ENCODE data around the gene ABHD5.

Gene ABHD5

DNA sequence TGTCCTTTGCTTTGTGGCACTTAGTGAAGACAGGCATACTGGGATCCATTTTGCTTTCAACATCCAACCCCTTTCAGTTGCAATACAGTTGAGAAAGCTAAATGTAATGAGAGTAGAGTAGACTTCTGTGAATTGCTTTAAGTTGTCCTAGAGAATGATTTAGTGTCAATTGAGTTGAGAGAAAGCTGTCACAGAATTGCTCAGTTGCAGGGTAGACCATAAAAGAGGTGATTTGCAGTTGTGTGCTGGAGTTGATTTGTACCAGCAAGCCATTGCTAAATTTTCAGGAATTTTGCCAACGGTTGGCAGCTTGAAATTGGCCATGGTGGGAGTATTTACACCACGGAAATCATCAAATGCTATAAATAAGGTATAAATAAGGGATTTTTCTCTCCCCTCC, 2.2 kb downstream of the ABHD5 start:
- no peak overlapping the region for H3K27ac Mint-ChIP-seq

DNA sequence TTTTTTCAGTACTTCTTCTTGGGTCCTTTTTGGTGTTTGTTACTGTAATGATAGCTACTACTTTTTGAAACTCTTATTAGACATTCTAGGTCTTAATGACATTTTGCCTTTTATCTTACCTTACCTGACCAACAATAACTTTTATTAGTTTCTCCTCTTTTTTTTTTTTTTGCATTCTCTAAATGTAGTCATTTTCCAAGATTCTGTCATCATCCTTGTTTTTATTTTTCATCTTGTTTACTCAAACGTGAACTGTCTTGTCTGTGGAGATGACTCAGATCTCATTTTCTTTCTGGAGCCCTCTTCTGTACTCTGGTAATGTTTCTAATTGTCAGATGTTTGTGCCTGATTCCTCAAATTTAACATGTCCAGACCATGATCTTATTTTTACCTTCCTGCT, 2.9 kb downstream of the ABHD5 start:
- H3K4me1 Mint-ChIP-seq = peaks cover 49% of the 10 kb centered on the region
- H3K27ac Mint-ChIP-seq = no peak overlapping the region
- no peak for ATAC-seq
- H3K27me3 Mint-ChIP-seq = no peaks in the 10 kb centered on the region
- no peaks in the 10 kb centered on the region for H3K36me3 Mint-ChIP-seq
- H3K4me3 Mint-ChIP-seq = no peak overlapping the region
- H3K9me3 Mint-ChIP-seq = no peaks in the 10 kb centered on the region

More for the DNA sequence above, 2.2 kb downstream of the ABHD5 start:
- no peaks in the 10 kb centered on the region for H3K27me3 Mint-ChIP-seq
- no peak for ATAC-seq
- peaks cover 43% of the 10 kb centered on the region for H3K4me1 Mint-ChIP-seq
- H3K36me3 Mint-ChIP-seq = no peaks in the 10 kb centered on the region
- H3K9me3 Mint-ChIP-seq = no peaks in the 10 kb centered on the region
- no peak overlapping the region for H3K4me3 Mint-ChIP-seq

DNA sequence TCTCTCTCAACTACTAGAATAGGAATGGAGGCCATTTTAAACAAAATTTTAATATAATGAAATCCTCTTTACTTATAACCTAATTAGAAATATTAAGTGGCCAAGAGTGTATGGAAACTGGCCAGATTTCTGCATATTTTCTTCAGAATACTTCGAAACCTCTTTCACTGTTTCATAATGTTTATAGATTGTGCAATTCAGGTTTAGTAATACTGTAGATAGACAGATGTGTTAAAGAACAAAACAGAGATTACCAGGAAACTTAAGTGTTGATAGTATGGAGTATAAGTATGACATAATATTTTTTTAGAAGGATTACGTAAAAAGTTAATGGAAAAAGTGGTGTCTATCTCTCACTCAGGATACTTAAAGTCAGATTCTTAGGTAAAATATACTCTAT, 4.7 kb downstream of the ABHD5 start:
- peaks cover 47% of the 10 kb centered on the region for H3K4me1 Mint-ChIP-seq
- H3K4me3 Mint-ChIP-seq = no peak overlapping the region
- no peak overlapping the region for H3K27ac Mint-ChIP-seq
- no peaks in the 10 kb centered on the region for H3K9me3 Mint-ChIP-seq
- H3K36me3 Mint-ChIP-seq = no peaks in the 10 kb centered on the region
- no peak for ATAC-seq
- H3K27me3 Mint-ChIP-seq = no peaks in the 10 kb centered on the region

DNA sequence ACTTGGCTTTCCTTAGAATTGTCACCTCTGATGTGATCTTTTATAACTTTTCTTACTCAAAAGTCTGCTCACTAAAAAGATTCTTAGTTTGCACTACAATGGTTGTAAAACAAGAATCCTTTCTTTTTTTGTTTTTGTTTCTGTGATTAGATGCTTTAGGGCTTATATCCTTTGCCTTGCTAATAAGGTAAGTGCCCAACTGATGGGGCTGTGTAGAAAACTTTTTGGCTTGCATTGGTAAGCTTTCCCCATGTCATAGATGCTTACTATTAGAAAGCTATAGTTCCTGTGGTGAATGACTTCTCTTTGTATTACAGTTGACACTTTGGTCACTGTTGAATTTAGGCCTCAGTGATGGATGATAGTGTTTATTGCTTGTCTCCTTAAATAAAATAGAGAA, 5.1 kb downstream of the ABHD5 start:
- H3K4me3 Mint-ChIP-seq = no peak overlapping the region
- no peaks in the 10 kb centered on the region for H3K27me3 Mint-ChIP-seq
- no peak for ATAC-seq
- H3K9me3 Mint-ChIP-seq = no peaks in the 10 kb centered on the region
- H3K36me3 Mint-ChIP-seq = no peaks in the 10 kb centered on the region
- H3K4me1 Mint-ChIP-seq = peaks cover 47% of the 10 kb centered on the region
- peak overlapping the region; percentile 21 for H3K27ac Mint-ChIP-seq

DNA sequence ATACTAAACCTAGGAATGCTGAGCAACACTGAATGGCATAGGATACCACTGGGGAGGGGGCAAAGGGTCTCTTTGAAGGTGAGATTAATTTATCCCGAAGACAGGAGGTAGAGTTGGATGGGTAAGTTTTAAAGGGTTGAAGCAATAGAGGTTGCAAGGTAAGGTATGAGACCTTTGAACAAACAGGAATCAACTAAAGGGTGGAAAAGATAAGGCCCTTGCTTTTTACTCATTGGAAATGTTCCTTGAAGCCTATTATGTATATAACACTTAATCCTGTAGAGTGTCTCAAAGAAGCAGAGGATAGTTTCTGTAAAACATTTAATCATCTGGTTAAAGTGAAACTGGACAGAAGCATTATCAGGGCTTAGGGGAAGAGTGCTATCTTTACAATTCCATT, 5.7 kb downstream of the ABHD5 start:
- ATAC-seq = no peak
- Mint-ChIP-seq H3K9me3 (no peaks in the 10 kb centered on the region), H3K4me1 (peaks cover 46% of the 10 kb centered on the region), H3K27me3 (no peaks in the 10 kb centered on the region), H3K36me3 (no peaks in the 10 kb centered on the region), H3K4me3 (no peak overlapping the region), H3K27ac (peak overlapping the region; percentile 21)

DNA sequence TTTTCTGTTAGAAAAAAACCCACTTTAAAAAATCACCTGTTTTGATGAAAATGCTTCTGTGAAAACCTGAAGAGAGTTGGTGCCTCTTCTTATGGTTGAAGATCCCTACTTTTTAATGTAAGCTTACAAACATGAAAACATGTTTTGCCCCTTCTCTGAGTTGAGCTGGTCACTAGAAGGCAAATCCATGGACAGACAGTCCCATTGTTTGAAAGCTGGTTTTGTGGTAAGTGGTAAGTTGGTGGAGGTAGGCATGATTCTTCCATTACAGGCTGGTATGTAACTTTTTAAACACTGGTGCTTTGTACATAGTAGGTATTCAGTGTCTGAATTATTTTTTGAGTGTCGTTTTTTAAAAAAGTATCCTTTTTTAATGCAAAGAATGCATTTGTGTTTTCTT, 6.1 kb downstream of the ABHD5 start:
- H3K4me1 Mint-ChIP-seq = peaks cover 42% of the 10 kb centered on the region
- H3K4me3 Mint-ChIP-seq = no peak overlapping the region
- no peak for ATAC-seq
- H3K27me3 Mint-ChIP-seq = no peaks in the 10 kb centered on the region
- H3K27ac Mint-ChIP-seq = peak overlapping the region; percentile 21
- no peaks in the 10 kb centered on the region for H3K36me3 Mint-ChIP-seq
- H3K9me3 Mint-ChIP-seq = no peaks in the 10 kb centered on the region

DNA sequence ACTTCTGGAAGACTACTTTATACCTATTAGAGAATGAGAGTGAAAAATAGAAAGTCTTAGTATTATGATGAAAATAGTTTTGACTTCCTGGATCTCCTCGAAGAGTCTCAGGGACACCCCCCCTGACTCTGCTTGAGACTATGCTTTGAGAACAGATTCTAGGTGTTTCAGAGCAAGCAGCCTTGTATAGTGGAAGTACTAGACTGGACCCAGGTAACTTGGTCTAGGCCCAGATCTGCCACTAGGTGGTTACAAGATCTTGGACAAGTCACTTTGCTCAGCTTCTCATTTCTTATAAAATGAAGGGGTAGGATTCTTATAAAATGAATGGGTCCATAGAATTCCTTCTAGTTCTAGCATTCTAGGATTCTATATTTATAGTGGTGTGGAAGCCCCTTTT, 9.1 kb downstream of the ABHD5 start:
- H3K4me3 Mint-ChIP-seq = no peak overlapping the region
- peaks cover 32% of the 10 kb centered on the region for H3K4me1 Mint-ChIP-seq
- no peaks in the 10 kb centered on the region for H3K27me3 Mint-ChIP-seq
- no peaks in the 10 kb centered on the region for H3K36me3 Mint-ChIP-seq
- H3K27ac Mint-ChIP-seq = no peak overlapping the region
- ATAC-seq = peak; percentile 50
- no peaks in the 10 kb centered on the region for H3K9me3 Mint-ChIP-seq

DNA sequence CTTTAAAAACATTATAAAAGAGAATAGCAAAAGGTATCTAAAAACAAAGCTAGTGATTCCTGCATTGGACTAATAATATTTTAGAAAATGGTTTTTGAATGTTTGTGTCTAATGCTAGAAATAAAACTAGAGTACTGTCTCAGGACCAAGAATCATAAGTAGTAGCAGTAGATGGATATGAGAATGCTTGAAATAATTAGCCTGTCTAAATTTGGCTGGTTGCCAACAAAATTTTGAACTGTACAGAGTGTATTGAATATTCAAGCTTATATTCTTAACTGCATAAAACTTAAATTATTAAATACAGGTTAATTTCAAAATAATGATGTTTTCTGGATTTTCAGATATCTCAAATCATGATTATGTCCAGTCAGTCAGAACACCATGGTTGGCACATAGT, 14.0 kb downstream of the ABHD5 start:
- H3K4me1 Mint-ChIP-seq = peaks cover 8% of the 10 kb centered on the region
- no peaks in the 10 kb centered on the region for H3K9me3 Mint-ChIP-seq
- H3K27ac Mint-ChIP-seq = peak overlapping the region; percentile 74
- no peak for ATAC-seq
- no peaks in the 10 kb centered on the region for H3K27me3 Mint-ChIP-seq
- H3K4me3 Mint-ChIP-seq = no peak overlapping the region
- peaks cover 7% of the 10 kb centered on the region for H3K36me3 Mint-ChIP-seq

DNA sequence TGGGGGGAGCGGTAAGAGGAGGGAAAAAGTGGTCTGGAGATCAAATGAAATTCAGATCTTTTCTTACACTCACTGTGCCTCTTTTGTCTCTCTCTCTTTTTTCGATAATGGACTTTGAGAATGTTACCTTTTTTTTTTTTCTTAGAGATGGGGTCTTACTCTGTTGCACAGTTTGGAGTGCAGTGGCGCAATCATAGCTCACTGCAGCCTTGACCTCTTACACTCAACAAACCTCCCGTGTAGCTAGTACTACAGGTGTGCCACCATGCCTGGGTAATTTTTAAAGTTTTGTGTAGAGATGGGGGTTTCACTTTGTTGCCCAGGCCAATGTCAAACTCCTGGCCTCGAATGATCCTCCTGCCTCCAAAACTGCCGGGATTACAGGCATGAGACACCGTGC, 15.6 kb downstream of the ABHD5 start:
- H3K36me3 Mint-ChIP-seq = peaks cover 7% of the 10 kb centered on the region
- no peak for ATAC-seq
- no peak overlapping the region for H3K27ac Mint-ChIP-seq
- H3K9me3 Mint-ChIP-seq = no peaks in the 10 kb centered on the region
- H3K4me1 Mint-ChIP-seq = peaks cover 8% of the 10 kb centered on the region
- no peaks in the 10 kb centered on the region for H3K27me3 Mint-ChIP-seq
- no peak overlapping the region for H3K4me3 Mint-ChIP-seq

DNA sequence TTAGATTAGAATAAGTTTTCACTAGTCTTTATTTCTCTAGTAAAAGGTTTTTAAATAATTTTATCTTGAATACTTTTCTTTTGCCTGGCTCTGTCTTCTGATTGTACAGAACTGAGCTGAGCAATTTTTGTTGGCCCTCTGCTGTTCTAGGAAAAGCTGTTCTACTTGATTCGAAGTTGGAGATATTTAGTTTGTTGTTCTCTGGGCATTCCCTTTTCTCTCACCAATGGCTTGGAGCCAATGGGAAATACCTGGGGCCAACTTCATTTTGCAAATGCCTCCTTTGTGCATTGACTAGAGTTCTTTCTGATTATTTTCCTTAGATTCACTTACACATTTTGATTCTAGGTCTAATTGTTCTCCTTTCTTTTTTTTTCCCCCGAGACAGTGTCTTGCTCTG, 16.5 kb downstream of the ABHD5 start:
- Mint-ChIP-seq H3K36me3 (peaks cover 15% of the 10 kb centered on the region), H3K27ac (no peak overlapping the region), H3K9me3 (no peaks in the 10 kb centered on the region), H3K27me3 (no peaks in the 10 kb centered on the region), H3K4me3 (no peak overlapping the region), H3K4me1 (peaks cover 8% of the 10 kb centered on the region)
- ATAC-seq = no peak

DNA sequence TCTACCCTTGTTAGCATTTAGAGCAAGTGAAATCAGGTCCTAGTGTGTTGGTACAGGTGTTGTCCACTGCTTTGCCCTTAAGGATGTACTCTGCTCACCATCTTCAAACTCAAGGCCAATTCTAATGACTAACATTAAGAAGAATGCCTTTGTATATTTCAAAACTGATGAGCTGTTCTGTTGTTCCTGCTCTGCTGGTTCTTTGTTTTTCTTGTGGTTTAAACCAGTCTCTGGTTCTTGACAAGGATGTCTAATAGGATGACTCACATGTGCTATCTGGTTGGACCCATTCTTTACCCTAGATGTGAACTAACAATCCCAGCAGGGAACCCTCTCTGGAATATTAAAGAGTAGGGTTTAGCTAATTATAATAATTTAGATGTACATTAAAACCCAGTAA, 17.3 kb downstream of the ABHD5 start:
- H3K27ac Mint-ChIP-seq = no peak overlapping the region
- peaks cover 8% of the 10 kb centered on the region for H3K4me1 Mint-ChIP-seq
- H3K4me3 Mint-ChIP-seq = no peak overlapping the region
- ATAC-seq = no peak
- no peaks in the 10 kb centered on the region for H3K9me3 Mint-ChIP-seq
- H3K27me3 Mint-ChIP-seq = no peaks in the 10 kb centered on the region
- peaks cover 22% of the 10 kb centered on the region for H3K36me3 Mint-ChIP-seq

DNA sequence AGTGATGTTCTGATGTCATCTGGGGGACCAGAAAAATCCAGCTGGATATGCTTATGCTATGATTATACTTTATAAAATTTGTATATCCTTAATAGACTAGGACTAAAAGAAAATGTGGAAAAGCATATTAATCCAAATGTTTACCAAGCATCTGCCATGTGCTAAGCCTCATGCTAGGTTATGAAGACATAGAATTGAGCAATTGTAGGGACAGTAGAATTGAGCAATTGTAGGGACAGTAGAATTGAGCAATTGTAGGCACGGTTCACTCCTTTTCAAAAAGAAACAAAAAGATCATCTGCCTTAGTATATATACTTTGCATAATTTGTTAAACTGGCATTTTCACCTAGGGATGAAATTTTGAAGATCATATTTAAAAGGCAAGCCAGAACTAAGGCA, 18.3 kb downstream of the ABHD5 start:
- H3K27ac Mint-ChIP-seq = no peak overlapping the region
- no peak overlapping the region for H3K4me3 Mint-ChIP-seq
- H3K9me3 Mint-ChIP-seq = no peaks in the 10 kb centered on the region
- no peak for ATAC-seq
- peaks cover 6% of the 10 kb centered on the region for H3K4me1 Mint-ChIP-seq
- no peaks in the 10 kb centered on the region for H3K27me3 Mint-ChIP-seq
- peaks cover 32% of the 10 kb centered on the region for H3K36me3 Mint-ChIP-seq

DNA sequence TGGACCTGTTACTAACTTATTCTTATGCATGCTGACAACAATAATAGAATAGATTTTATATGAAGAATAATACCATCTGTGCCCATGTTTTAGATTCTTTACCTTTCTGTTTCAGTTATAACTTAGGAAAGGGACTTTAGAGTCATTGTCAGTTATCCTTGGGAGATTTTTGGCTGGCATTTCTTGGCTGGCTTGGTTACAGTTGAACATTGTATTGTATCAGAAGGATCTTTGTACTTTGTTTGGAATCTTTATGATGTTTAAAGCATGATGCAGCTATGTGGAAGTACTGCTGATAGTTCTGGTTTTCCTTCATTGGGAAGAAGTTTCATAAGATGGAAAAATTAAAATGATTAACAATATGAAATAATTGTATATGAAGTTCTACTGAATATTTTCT, 19.9 kb downstream of the ABHD5 start:
- no peaks in the 10 kb centered on the region for H3K4me1 Mint-ChIP-seq
- no peak for ATAC-seq
- H3K36me3 Mint-ChIP-seq = peaks cover 33% of the 10 kb centered on the region
- H3K27ac Mint-ChIP-seq = no peak overlapping the region
- no peaks in the 10 kb centered on the region for H3K9me3 Mint-ChIP-seq
- H3K27me3 Mint-ChIP-seq = no peaks in the 10 kb centered on the region
- no peak overlapping the region for H3K4me3 Mint-ChIP-seq

DNA sequence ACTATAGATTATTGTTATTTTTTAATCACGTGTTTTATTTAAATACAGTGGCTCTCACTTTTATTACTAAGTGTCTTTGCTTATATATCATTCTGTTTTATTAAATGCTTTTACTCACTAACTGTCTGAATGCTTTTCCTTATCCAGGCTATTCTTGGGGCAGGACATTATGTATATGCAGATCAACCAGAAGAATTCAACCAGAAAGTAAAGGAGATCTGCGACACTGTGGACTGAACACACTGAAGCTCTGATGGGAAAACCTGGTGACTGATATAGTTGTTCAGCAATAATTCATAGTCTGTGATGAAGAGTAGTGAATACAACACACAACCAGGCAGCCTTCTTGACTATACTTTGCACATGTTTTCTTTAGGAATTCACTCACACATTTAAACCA, 27.6 kb downstream of the ABHD5 start:
- H3K4me3 Mint-ChIP-seq = no peak overlapping the region
- no peaks in the 10 kb centered on the region for H3K9me3 Mint-ChIP-seq
- H3K27ac Mint-ChIP-seq = no peak overlapping the region
- no peak for ATAC-seq
- no peaks in the 10 kb centered on the region for H3K4me1 Mint-ChIP-seq
- H3K27me3 Mint-ChIP-seq = no peaks in the 10 kb centered on the region
- peaks cover 41% of the 10 kb centered on the region for H3K36me3 Mint-ChIP-seq

DNA sequence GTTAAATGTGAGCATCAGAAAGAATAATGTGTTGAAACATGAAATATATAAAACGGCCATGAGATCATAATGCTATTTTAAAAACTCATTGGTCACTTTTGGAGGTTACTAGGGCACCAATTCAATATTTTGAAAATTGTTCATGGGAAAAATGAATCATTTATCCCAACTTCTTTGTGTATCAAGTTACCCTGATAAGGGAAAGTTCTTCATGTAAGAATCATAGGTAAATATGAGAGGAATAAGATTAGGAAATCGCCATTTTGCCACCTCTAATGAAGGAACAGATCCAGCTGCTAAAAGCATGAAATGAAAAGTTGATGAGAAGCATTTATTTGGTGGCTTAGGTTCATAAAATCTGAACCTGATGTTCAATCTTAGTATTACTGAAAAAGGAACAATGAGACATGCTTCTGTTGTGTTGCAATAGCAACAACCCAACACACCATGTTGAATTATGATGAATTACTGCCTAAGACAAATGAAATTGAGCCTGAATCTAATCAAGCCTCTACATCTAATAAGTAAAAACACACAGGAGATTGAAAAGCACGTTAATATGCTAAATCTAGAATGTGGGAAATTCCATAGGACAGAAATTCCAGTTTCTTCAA, 32.5 kb downstream of the ABHD5 start:
- no peak for ATAC-seq
- H3K9me3 Mint-ChIP-seq = no peaks in the 10 kb centered on the region
- H3K27me3 Mint-ChIP-seq = no peaks in the 10 kb centered on the region
- H3K36me3 Mint-ChIP-seq = peaks cover 25% of the 10 kb centered on the region
- no peak overlapping the region for H3K4me3 Mint-ChIP-seq
- no peak overlapping the region for H3K27ac Mint-ChIP-seq
- H3K4me1 Mint-ChIP-seq = no peaks in the 10 kb centered on the region

DNA sequence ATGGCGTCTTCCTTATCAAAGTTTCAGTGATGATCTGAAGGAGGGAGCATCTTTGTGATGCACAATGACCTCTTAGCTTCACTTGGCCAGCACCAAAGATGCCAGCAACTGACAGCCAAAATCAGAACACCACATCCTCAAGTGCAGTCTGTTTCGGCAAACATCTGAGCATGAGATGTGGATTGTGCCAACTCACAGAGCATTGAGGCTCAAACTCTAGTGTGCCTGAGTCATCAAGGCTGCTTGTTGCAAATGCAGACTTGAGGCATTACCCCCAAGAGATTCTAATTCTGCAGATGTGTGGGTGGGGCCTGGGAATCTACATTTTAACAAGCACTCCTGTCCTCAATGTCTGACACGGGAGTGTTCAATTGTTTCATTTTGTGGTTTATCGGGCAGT, 35.8 kb downstream of the ABHD5 start:
- H3K4me3 Mint-ChIP-seq = no peak overlapping the region
- no peaks in the 10 kb centered on the region for H3K9me3 Mint-ChIP-seq
- H3K36me3 Mint-ChIP-seq = peaks cover 11% of the 10 kb centered on the region
- H3K27ac Mint-ChIP-seq = no peak overlapping the region
- ATAC-seq = no peak
- H3K27me3 Mint-ChIP-seq = no peaks in the 10 kb centered on the region
- H3K4me1 Mint-ChIP-seq = no peaks in the 10 kb centered on the region

DNA sequence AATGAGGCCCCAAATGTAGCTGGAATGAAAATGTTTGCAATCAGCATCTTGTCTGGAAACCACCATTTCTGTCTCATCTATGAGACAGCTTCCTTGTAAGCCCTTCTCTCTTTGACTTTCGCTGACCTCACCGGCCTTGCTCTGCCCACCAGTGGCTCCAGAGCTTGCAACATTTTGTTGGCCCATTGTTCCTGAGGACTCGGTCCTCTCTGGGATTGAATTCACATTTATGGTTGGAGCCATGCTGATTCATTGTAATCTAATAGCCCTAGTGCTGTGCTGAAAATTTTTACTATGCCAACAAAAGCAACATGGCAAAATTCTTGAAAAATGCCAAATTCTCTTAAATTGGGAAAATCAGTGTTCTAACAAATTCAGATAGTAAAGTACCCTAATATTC, 37.2 kb downstream of the ABHD5 start:
- H3K36me3 Mint-ChIP-seq = peaks cover 16% of the 10 kb centered on the region
- no peaks in the 10 kb centered on the region for H3K4me1 Mint-ChIP-seq
- no peaks in the 10 kb centered on the region for H3K27me3 Mint-ChIP-seq
- no peak for ATAC-seq
- H3K4me3 Mint-ChIP-seq = no peak overlapping the region
- no peaks in the 10 kb centered on the region for H3K9me3 Mint-ChIP-seq
- H3K27ac Mint-ChIP-seq = no peak overlapping the region
